Activated CD4-positive, CD25-positive, alpha-beta regulatory T cell treated with anti-CD3 and anti-CD28 coated beads, Interleukin-2, amount 50 U/mL, for 24 hours (primary cell): Measurements from ENCODE around the gene PRRT3.
"Not testable (repeated sequence)": the region's sequence is repeated elsewhere in the genome, so short reads cannot be mapped to it uniquely, and the experiment has no call there.

ENCODE experiments used
- ATAC-seq, 2 donors: fragments of 150-1000 bp; cut with Tn5 transposase; one replicate each; pipeline ENCODE4 v1.10.0; 2021; ENCODE audit warnings: mild to moderate bottlenecking in 1 of 2, moderate library complexity in 1 of 2

The PRRT3 gene

GRCh38 chr3:9897408-9898372 is 54.5 kb downstream of the PRRT3 start:
- no peak for ATAC-seq

- ATAC-seq: not testable (repeated sequence)
Measured at GRCh38 chr3:9896755-9897407, 55.3 kb downstream of the PRRT3 start.

GRCh38 chr3:9895715-9896114 is 56.5 kb downstream of the PRRT3 start:
- ATAC-seq: not testable (repeated sequence)
